ENCODE results near the gene TAC3.
"Not testable (repeated sequence)": the region's sequence is repeated elsewhere in the genome, so short reads cannot be mapped to it uniquely, and the experiment has no call there.

Gene TAC3

DNA sequence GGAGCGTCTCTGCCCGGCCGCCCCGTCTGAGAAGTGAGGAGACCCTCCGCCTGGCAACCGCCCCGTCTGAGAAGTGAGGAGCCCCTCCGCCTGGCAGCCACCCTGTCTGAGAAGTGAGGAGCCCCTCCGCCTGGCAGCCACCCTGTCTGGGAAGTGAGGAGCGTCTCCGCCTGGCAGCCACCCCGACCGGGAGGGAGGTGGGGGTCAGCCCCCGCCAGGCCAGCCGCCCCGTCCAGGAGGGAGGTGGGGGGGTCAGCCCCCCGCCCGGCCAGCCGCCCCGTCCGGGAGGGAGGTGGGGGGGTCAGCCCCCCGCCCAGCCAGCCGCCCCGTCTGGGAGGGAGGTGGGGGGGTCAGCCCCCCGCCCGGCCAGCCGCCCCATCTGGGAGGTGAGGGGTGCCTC, 52.8 kb downstream of the TAC3 start:
- H3K27ac ChIP-seq = not testable (repeated sequence)

DNA sequence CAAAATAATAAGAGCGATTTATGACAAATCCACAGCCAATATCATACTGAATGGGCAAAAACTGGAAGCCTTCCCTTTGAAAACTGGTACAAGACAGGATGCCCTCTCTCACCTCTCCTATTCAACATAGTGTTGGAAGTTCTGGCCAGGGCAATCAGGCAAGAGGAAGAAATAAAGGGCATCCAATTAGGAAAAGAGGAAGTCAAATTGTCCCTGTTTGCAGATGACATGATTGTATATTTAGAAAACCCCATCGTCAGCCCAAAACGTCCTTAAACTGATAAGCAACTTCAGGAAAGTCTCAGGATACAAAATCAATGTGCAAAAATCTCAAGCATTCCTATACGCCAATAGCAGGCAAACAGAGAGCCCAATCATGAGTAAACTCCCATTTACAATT, 54.1 kb downstream of the TAC3 start:
- H3K27ac ChIP-seq = not testable (repeated sequence)

Measured in VCaP (cell line).